Panc1 (cell line): Measurements from ENCODE around the gene ABHD2. TPM values are rescaled to one million over a fixed set of nuclear protein-coding genes. Genes with fewer than 3 reads are reported as not detected.

Experiments used
- ATAC-seq: fragments of 200-7000 bp; cut with Tn5 transposase; 2 replicates; pipeline ENCODE4 v1.9.1; 2020; ENCODE audit warnings: mild to moderate bottlenecking, moderate library complexity
- BruUV-seq: library from RNA; stranded (reverse); fragments of 400-500 nt; replicated peaks from 2 replicates; lab custom pipeline; 2021; lab: Mats Ljungman, UMichigan
- CTCF ChIA-PET: fragments of 300-600 bp; sonication (Branson Sonifier 250); formaldehyde crosslinking; loops from one replicate; lab custom pipeline; 2022; ENCODE audit warnings: antibody characterized with exemption; lab: Charles Lee
- POLR2A ChIA-PET: fragments of 300-600 bp; sonication (Branson Sonifier 250); formaldehyde crosslinking; loops from one replicate; lab custom pipeline; 2022; ENCODE audit warnings: antibody characterized with exemption; lab: Charles Lee
- DNase-seq: peaks from one replicate; pipeline ENCODE4 v3.0.0-alpha.2; 2010; ENCODE audit warnings: low read depth, low spot score
- H3K27ac ChIP-seq: 2 replicates; pipeline ENCODE4 v1.5.1; 2011; ENCODE audit warnings: mild to moderate bottlenecking, low read length, inconsistent platforms
- H3K27me3 ChIP-seq: fragments of 200-500 bp; sonication (Bioruptor generic); 2 replicates; pipeline ENCODE4 v1.6.0; 2014; ENCODE audit warnings: low read length, inconsistent platforms; ENCODE audit not compliant: control insufficient read depth, insufficient read depth
- H3K36me3 ChIP-seq: fragments of 200-500 bp; sonication (Bioruptor generic); 2 replicates; pipeline ENCODE4 v1.5.1; 2014; ENCODE audit warnings: inconsistent platforms, mild to moderate bottlenecking, low read length, moderate library complexity; ENCODE audit not compliant: control insufficient read depth, insufficient read depth
- H3K4me1 ChIP-seq: 2 replicates; pipeline ENCODE4 v1.5.1; 2011; ENCODE audit warnings: inconsistent platforms, mild to moderate bottlenecking, low read length, moderate library complexity; ENCODE audit not compliant: control insufficient read depth, insufficient read depth
- H3K4me3 ChIP-seq, 2 experiments: 2 replicates each; pipeline ENCODE4 v1.5.1; 2011 to 2012; ENCODE audit warnings: low read depth in 2 of 2, low read length in 2 of 2, mild to moderate bottlenecking in 2 of 2, inconsistent platforms in 1 of 2, moderate library complexity in 1 of 2
- H3K9me3 ChIP-seq: fragments of 200-500 bp; sonication (Bioruptor generic); 2 replicates; pipeline ENCODE4 v1.5.1; 2014; ENCODE audit warnings: low read depth, mild to moderate bottlenecking, inconsistent platforms, low read length, moderate library complexity; ENCODE audit not compliant: control insufficient read depth, insufficient read depth
- POLR2AphosphoS5 ChIP-seq: IDR thresholded peaks from 2 replicates; pipeline ENCODE4 v1.6.1; 2012; ENCODE audit warnings: mild to moderate bottlenecking, low read depth, low read length, moderate library complexity
- REST ChIP-seq, 2 experiments: IDR thresholded peaks; 2 replicates each; pipeline ENCODE4 v1.6.1; 2011 to 2012; ENCODE audit warnings: low read depth in 2 of 2, control low read depth in 1 of 2, low read length in 1 of 2, mild to moderate bottlenecking in 1 of 2, moderate library complexity in 1 of 2; ENCODE audit not compliant: insufficient read depth in 1 of 2
- SIN3A ChIP-seq: IDR thresholded peaks from 2 replicates; pipeline ENCODE4 v1.6.1; 2012; ENCODE audit warnings: low read depth, mild to moderate bottlenecking, low read length, moderate library complexity, borderline replicate concordance; ENCODE audit not compliant: insufficient read depth
- TCF7L2 ChIP-seq: IDR thresholded peaks from 2 replicates; pipeline ENCODE4 v1.6.1; 2011; ENCODE audit warnings: mild to moderate bottlenecking, low read depth, low read length, inconsistent platforms
- in situ Hi-C: cut with HindIII; loops from 2 replicates; pipeline ENCODE4 v1.10.0; 2016; ENCODE audit warnings: low sequenced_read_pairs, low pct_unique_long_range_greater_than_20kb
- intact Hi-C: fragments of 100-400 bp; cut with micrococcal nuclease; formaldehyde crosslinking; loops from one replicate; pipeline ENCODE4 v1.10.0; 2022; ENCODE audit not compliant: unreplicated experiment
- total RNA-seq: library from RNA; stranded (reverse); gene quantifications from one replicate; pipeline ENCODE4 v1.2.1, GENCODE V29; 2021; ENCODE audit not compliant: unreplicated experiment
- TF ChIP-seq, protein P1 (sequence below): fragments of 450-650 bp; IDR thresholded peaks from 2 replicates; pipeline ENCODE4 v1.5.1; 2017; ENCODE audit warnings: mild to moderate bottlenecking

The ABHD2 gene
- total RNA-seq, 1 experiment from 2014 or later: 95.0 TPM

DNA sequence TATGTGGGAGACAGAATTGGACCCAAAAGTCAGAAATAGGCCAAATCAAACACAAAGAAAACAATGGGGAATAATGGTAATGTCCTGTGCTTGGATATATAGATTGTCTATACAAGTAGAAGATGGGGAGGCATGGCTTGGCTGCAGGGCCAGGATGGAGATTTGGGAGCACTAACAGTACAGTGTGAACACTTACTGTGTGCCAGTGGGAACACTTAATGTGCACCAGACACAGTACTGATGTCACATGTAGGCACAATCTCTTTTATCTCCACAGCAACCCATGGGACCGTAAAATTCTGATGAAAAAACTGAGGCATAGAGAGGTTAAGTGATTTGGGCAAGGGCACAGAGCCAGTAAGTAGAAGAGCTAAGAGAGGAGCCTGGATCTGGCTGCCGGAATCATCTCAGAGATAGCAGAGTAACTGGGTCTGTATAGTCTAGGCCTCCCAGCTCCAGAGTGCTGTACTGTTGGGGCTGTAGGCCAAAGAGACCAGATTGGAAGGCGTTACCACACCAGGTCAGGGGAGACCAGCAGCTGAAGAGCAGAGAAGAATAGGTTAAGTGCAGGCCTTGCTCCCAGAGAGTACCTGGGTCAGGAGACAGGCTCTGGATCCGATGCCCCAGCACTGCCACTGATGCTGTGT lies 69.8 kb downstream of the ABHD2 start:
- DNase-seq (no peak), ATAC-seq (no peak; the same call in 1 of the 2 replicates)
- POLR2A ChIA-PET: no interaction called here
- H3K27ac ChIP-seq: no peak overlapping the region
- BruUV-seq: no TSS peak
- no peaks in the 10 kb centered on the region for H3K9me3 ChIP-seq
- no peaks in the 10 kb centered on the region for H3K4me1 ChIP-seq
- in situ Hi-C loops: no loop called here
- H3K4me3 ChIP-seq: no peak overlapping the region
- no peak for TF ChIP-seq TCF7L2
- no peak for TF ChIP-seq REST (IDR thresholded peaks at IDR 0.05; ENCODE audit: insufficient read depth in 1 of 2, low read depth in 2 of 2, low read length in 1 of 2)
- TF ChIP-seq, protein P1, sequence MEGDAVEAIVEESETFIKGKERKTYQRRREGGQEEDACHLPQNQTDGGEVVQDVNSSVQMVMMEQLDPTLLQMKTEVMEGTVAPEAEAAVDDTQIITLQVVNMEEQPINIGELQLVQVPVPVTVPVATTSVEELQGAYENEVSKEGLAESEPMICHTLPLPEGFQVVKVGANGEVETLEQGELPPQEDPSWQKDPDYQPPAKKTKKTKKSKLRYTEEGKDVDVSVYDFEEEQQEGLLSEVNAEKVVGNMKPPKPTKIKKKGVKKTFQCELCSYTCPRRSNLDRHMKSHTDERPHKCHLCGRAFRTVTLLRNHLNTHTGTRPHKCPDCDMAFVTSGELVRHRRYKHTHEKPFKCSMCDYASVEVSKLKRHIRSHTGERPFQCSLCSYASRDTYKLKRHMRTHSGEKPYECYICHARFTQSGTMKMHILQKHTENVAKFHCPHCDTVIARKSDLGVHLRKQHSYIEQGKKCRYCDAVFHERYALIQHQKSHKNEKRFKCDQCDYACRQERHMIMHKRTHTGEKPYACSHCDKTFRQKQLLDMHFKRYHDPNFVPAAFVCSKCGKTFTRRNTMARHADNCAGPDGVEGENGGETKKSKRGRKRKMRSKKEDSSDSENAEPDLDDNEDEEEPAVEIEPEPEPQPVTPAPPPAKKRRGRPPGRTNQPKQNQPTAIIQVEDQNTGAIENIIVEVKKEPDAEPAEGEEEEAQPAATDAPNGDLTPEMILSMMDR: no peak
- TF ChIP-seq SIN3A: no peak
- no peak for TF ChIP-seq POLR2AphosphoS5
- H3K36me3 ChIP-seq: peaks cover 9% of the 10 kb centered on the region
- intact Hi-C loops: no loop called here
- CTCF ChIA-PET: no interaction called here
- no peaks in the 10 kb centered on the region for H3K27me3 ChIP-seq

DNA sequence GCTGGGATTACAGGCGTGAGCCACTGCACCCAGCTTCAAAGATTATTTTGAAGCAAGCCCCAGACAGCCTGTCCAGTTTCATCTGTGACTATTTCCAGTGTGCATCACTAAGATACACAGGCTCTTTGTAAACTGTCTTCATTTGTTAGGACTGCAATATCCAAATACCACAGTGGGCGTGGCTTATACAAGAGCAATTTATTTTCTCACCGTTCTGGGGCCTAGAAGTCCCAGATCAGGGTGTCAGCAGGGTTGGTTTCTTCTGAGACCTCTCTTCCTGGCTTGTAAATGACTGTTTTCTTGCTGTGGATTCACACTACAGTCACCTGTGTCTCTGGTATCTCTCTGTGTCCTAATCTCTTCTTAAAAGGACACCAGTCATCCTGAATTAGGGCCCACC lies 73.4 kb downstream of the ABHD2 start:
- no peak for DNase-seq
- ChIA-PET CTCF (no interaction called here), POLR2A (no interaction called here)
- Histone ChIP-seq H3K27ac (no peak overlapping the region), H3K4me1 (peaks cover 5% of the 10 kb centered on the region), H3K4me3 (no peak overlapping the region), H3K9me3 (no peaks in the 10 kb centered on the region), H3K27me3 (no peaks in the 10 kb centered on the region), H3K36me3 (no peaks in the 10 kb centered on the region; the same call in 1 of the 2 replicates)
- no TSS peak for BruUV-seq
- TF ChIP-seq, protein P1: no peak
- TF ChIP-seq SIN3A (no peak), REST (IDR thresholded peaks at IDR 0.05; ENCODE audit: insufficient read depth in 1 of 2, low read depth in 2 of 2, low read length in 1 of 2) (no peak), TCF7L2 (no peak), POLR2AphosphoS5 (no peak)
- in situ Hi-C loops (no loop called here), intact Hi-C loops (no loop called here)
- ATAC-seq: no peak
